Breast epithelium (tissue), 4 donors: Measurements from ENCODE around the gene ABCA6. TPM values are rescaled to one million over a fixed set of nuclear protein-coding genes. Genes with fewer than 3 reads are reported as not detected.

Experiments
- DNase-seq, 2 donors: peaks; one replicate each; pipeline ENCODE4 v3.0.0-alpha.2; 2019; ENCODE audit warnings: low spot score in 2 of 2
- H3K27ac ChIP-seq, 2 donors: fragments of 200-600 bp; sonication (generic) in 1 of 2; one replicate each; pipeline ENCODE4 v1.5.1; 2016 to 2019; ENCODE audit warnings: mild to moderate bottlenecking in 1 of 2
- H3K27me3 ChIP-seq, 2 donors: fragments of 200-600 bp; sonication (generic) in 1 of 2; one replicate each; pipeline versions ENCODE4 v1.5.1 to v1.6.0; 2017 to 2019; ENCODE audit warnings: control low read depth in 1 of 2, mild to moderate bottlenecking in 1 of 2
- H3K36me3 ChIP-seq: fragments of 200-600 bp; one replicate; pipeline ENCODE4 v1.5.1; 2019
- H3K4me1 ChIP-seq, 2 donors: fragments of 200-600 bp; sonication (generic); one replicate each; pipeline ENCODE4 v1.5.1; 2016 to 2019; ENCODE audit warnings: control low read depth in 1 of 2
- H3K4me3 ChIP-seq, 3 donors: fragments of 200-600 bp; sonication (generic); 1 replicate in 2 of 3; 2 replicates in 1 of 3; pipeline ENCODE4 v1.5.1; 2016 to 2019; ENCODE audit warnings: mild to moderate bottlenecking in 3 of 3, moderate library complexity in 2 of 3
- H3K9me3 ChIP-seq, 2 donors: fragments of 200-600 bp; sonication (generic) in 1 of 2; one replicate each; pipeline ENCODE4 v1.5.1; 2016 to 2019; ENCODE audit warnings: control low read depth in 1 of 2
- POLR2A ChIP-seq: fragments of 450-650 bp; IDR thresholded peaks from one replicate; pipeline ENCODE4 v1.6.1; 2016; ENCODE audit warnings: antibody characterized with exemption, mild to moderate bottlenecking, moderate library complexity
- POLR2AphosphoS5 ChIP-seq, 3 donors: sonication (generic); formaldehyde crosslinking; IDR thresholded peaks; one replicate each; pipeline ENCODE4 v1.6.1; 2017; ENCODE audit warnings: antibody characterized with exemption in 3 of 3
- intact Hi-C: fragments of 100-400 bp; cut with DNase I; formaldehyde crosslinking; loops from one replicate; pipeline ENCODE4 v1.15.1; 2023; ENCODE audit warnings: low total_unique reads
- total RNA-seq, 3 donors: library from RNA; depleted of rRNA; stranded (reverse); fragments of >200 nt; gene quantifications; one replicate each; pipeline ENCODE4 v1.1.0, GENCODE V29; 2016
- TF ChIP-seq, protein P1 (sequence below), 3 donors: fragments of 450-650 bp; IDR thresholded peaks; one replicate each; pipeline ENCODE4 v1.5.1; 2016 to 2017; ENCODE audit warnings: antibody characterized with exemption in 3 of 3, mild to moderate bottlenecking in 3 of 3, moderate library complexity in 3 of 3

Gene ABCA6
- total RNA-seq, 3 donors from 2014 or later: 61.2 to 198 (median 122) TPM

DNA sequence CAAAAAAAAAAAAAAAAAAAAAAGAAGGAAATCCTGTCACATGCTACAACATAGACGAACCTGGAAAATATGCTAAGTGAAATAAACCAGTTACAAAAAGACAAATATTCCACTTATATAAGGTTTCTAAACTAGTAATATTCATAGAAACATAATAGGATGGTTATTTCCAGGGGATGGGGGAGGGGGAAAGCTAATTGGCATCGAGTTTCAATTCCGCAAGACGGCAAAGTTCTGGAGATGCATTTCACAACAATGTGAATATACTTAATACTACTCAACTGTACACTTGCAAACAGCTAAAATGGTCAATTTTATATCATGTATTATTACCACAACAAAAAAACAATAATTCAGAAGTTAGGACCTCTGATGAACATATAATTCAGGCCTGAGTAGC, 43.1 kb downstream of the ABCA6 start:
- no peak overlapping the region for H3K27ac ChIP-seq
- intact Hi-C loops: no loop called here
- TF ChIP-seq, protein P1, sequence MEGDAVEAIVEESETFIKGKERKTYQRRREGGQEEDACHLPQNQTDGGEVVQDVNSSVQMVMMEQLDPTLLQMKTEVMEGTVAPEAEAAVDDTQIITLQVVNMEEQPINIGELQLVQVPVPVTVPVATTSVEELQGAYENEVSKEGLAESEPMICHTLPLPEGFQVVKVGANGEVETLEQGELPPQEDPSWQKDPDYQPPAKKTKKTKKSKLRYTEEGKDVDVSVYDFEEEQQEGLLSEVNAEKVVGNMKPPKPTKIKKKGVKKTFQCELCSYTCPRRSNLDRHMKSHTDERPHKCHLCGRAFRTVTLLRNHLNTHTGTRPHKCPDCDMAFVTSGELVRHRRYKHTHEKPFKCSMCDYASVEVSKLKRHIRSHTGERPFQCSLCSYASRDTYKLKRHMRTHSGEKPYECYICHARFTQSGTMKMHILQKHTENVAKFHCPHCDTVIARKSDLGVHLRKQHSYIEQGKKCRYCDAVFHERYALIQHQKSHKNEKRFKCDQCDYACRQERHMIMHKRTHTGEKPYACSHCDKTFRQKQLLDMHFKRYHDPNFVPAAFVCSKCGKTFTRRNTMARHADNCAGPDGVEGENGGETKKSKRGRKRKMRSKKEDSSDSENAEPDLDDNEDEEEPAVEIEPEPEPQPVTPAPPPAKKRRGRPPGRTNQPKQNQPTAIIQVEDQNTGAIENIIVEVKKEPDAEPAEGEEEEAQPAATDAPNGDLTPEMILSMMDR (IDR thresholded peaks at IDR 0.05): no peak
- TF ChIP-seq POLR2AphosphoS5 (IDR thresholded peaks at IDR 0.05) (no peak), POLR2A (no peak)

DNA sequence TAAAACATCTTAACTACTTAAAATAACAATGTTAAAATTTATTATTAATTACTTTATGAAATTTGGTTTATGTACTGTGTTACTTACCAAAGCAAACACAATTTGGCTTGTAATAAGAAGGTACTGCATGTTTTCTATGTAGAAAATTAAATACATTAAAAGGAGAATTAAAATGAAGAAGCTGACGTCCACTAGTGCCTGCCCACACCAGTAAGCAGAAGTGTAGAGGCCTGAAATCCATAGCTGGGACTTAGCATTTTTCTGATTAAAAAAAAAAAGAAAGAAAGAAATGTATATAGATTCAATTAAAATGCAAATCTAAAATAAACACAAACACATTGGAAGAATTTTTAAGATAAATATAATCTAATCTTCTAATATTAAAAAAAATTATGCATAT, 45.2 kb downstream of the ABCA6 start:
- H3K27ac ChIP-seq: no peak overlapping the region
- no peak overlapping the region for H3K4me3 ChIP-seq
- no peaks in the 10 kb centered on the region for H3K4me1 ChIP-seq
- no peaks in the 10 kb centered on the region for H3K36me3 ChIP-seq
- H3K27me3 ChIP-seq: no peaks in the 10 kb centered on the region
- no peaks in the 10 kb centered on the region for H3K9me3 ChIP-seq
- no peak for TF ChIP-seq POLR2AphosphoS5 (IDR thresholded peaks at IDR 0.05)
- no peak for TF ChIP-seq POLR2A
- TF ChIP-seq, protein P1 (IDR thresholded peaks at IDR 0.05): no peak
- DNase-seq: no peak
- intact Hi-C loops: no loop called here

More for the DNA sequence above, 43.1 kb downstream of the ABCA6 start:
- no peaks in the 10 kb centered on the region for H3K4me1 ChIP-seq
- no peak for DNase-seq
- no peaks in the 10 kb centered on the region for H3K36me3 ChIP-seq
- no peaks in the 10 kb centered on the region for H3K27me3 ChIP-seq
- H3K9me3 ChIP-seq: no peaks in the 10 kb centered on the region
- no peak overlapping the region for H3K4me3 ChIP-seq

DNA sequence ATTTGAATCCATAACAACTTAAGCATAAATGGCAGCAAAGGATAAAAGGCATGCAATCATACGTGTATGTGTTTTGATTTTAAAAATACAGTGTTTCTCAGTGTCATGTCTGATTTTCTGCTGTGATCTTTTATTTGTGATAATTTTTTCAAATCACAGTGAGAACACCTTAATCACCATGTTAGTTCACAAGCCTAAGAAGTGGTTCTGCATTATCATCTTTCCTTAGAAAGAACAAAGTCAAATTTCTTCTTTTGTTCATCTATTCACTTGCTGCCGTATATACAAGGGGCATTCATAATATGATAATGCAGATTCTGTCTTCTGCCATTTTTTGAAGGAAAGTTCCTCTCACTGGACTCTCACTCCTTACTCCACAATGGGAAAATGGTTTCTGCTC, 47.7 kb downstream of the ABCA6 start:
- no peaks in the 10 kb centered on the region for H3K27me3 ChIP-seq
- H3K4me1 ChIP-seq: no peaks in the 10 kb centered on the region
- H3K9me3 ChIP-seq: no peaks in the 10 kb centered on the region
- H3K36me3 ChIP-seq: no peaks in the 10 kb centered on the region
- no peak for DNase-seq
- H3K4me3 ChIP-seq: no peak overlapping the region
- H3K27ac ChIP-seq: no peak overlapping the region
- intact Hi-C loops: no loop called here
- TF ChIP-seq, protein P1 (IDR thresholded peaks at IDR 0.05): no peak
- TF ChIP-seq POLR2AphosphoS5 (IDR thresholded peaks at IDR 0.05) (no peak), POLR2A (no peak)

DNA sequence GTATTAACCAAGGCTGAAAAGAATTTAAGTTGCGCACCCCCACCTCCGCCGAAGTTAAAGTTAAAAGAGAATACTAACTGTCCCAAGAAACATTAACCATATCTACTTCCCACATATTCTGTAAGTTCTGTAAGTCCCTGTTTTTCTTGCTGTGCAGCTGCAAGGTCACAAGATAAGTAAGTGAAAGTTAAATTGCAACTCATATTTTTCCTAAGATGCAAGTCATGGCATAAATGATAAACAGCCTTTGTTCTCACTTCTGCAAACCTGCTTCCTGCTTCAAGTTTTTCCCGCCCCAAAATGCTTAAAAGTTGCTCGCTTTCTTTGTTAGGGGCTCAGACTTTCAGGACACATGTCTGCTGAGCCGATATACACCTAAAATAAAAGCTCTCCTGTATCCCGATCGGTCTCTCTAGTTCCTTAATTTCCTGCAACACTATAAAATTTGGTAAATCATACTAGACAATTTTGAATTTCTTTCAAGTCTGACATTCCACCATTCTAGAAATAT, 48.4 kb downstream of the ABCA6 start:
- no peaks in the 10 kb centered on the region for H3K9me3 ChIP-seq
- intact Hi-C loops: no loop called here
- DNase-seq: no peak
- H3K4me3 ChIP-seq: no peak overlapping the region
- H3K27me3 ChIP-seq: no peaks in the 10 kb centered on the region
- H3K27ac ChIP-seq: no peak overlapping the region
- no peaks in the 10 kb centered on the region for H3K36me3 ChIP-seq
- TF ChIP-seq, protein P1 (IDR thresholded peaks at IDR 0.05): no peak
- TF ChIP-seq POLR2AphosphoS5 (IDR thresholded peaks at IDR 0.05): no peak
- no peaks in the 10 kb centered on the region for H3K4me1 ChIP-seq

DNA sequence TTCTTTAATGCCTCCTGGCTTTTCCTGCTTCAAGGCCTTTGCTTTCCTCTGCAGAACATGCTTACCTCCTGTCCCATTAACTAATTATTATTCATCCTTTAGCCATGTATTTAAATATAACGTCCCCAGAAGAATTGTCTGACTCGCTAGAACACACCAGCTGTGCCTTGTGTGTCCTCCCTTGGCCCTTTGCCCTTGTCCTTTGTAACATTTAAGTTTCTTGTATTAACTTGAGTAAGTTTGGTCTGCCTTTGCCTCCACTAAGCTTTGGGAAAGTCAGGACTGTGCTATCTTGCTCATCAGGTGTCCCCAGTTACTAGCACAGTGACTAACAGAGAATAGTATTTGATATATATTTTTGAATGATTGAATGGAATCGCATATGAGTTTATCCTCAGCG, 51.3 kb downstream of the ABCA6 start:
- H3K9me3 ChIP-seq: no peaks in the 10 kb centered on the region
- H3K4me1 ChIP-seq: no peaks in the 10 kb centered on the region
- H3K27ac ChIP-seq: no peak overlapping the region
- TF ChIP-seq POLR2A (no peak), POLR2AphosphoS5 (IDR thresholded peaks at IDR 0.05) (no peak)
- TF ChIP-seq, protein P1 (IDR thresholded peaks at IDR 0.05): no peak
- H3K4me3 ChIP-seq: no peak overlapping the region
- intact Hi-C loops: no loop called here
- no peaks in the 10 kb centered on the region for H3K36me3 ChIP-seq
- no peaks in the 10 kb centered on the region for H3K27me3 ChIP-seq
- DNase-seq: no peak
